HS-5 (cell line): Measurements from ENCODE around the gene CD99.
"Not testable (repeated sequence)": the region's sequence is repeated elsewhere in the genome, so short reads cannot be mapped to it uniquely, and the experiment has no call there.

ENCODE experiments used
- DNase-seq: peaks from one replicate; pipeline ENCODE4 v3.0.0-alpha.2; 2012; ENCODE audit warnings: low read depth

CD99 gene

GRCh38 chrX:2769615-2770014 lies 78.5 kb downstream of the CD99 start:
- no peak for DNase-seq

- DNase-seq: not testable (repeated sequence)
Measured at GRCh38 chrX:2773166-2774055, 82.3 kb downstream of the CD99 start.

GRCh38 chrX:2774057-2774456 lies 83.0 kb downstream of the CD99 start:
- no peak for DNase-seq

GRCh38 chrX:2774776-2775175 lies 83.7 kb downstream of the CD99 start:
- DNase-seq: no peak

- not testable (repeated sequence) for DNase-seq
Measured at GRCh38 chrX:2780472-2781225, 89.6 kb downstream of the CD99 start.

- DNase-seq: no peak
Measured at GRCh38 chrX:2781226-2781571, 90.1 kb downstream of the CD99 start.

GRCh38 chrX:2781698-2782097 lies 90.6 kb downstream of the CD99 start:
- DNase-seq: no peak

- DNase-seq: no peak
Measured at GRCh38 chrX:2782171-2782570, 91.1 kb downstream of the CD99 start.

- no peak for DNase-seq
Measured at GRCh38 chrX:2782778-2783177, 91.7 kb downstream of the CD99 start.

- DNase-seq: no peak
Measured at GRCh38 chrX:2784026-2784425, 92.9 kb downstream of the CD99 start.

- no peak for DNase-seq
Measured at GRCh38 chrX:2785538-2785937, 94.4 kb downstream of the CD99 start.

GRCh38 chrX:2788980-2789379 lies 97.9 kb downstream of the CD99 start:
- no peak for DNase-seq

- no peak for DNase-seq
Measured at GRCh38 chrX:2789569-2789968, 98.5 kb downstream of the CD99 start.
